Right atrium auricular region (tissue), 2 donors: ENCODE measurements around the gene SCNM1. TPM values are rescaled to one million over a fixed set of nuclear protein-coding genes. Genes with fewer than 3 reads are reported as not detected.

Experiments used
- DNase-seq: peaks from one replicate; pipeline ENCODE4 v3.0.0-alpha.2; 2019; ENCODE audit warnings: low spot score
- H3K27ac ChIP-seq, 2 donors: fragments of 200-600 bp; sonication (generic); 1 replicate in 1 of 2; 2 replicates in 1 of 2; pipeline ENCODE4 v1.5.1; 2016 to 2019
- H3K27me3 ChIP-seq, 2 donors: fragments of 200-600 bp; sonication (generic); one replicate each; pipeline versions ENCODE4 v1.5.1 to v1.6.0; 2017 to 2019
- H3K36me3 ChIP-seq: fragments of 200-600 bp; sonication (generic); one replicate; pipeline ENCODE4 v1.5.1; 2016
- H3K4me1 ChIP-seq, 2 donors: fragments of 200-600 bp; sonication (generic); one replicate each; pipeline versions ENCODE4 v1.5.1 to v1.6.0; 2017 to 2019
- H3K4me3 ChIP-seq, 2 donors: fragments of 200-600 bp; sonication (generic); 1 replicate in 1 of 2; 2 replicates in 1 of 2; pipeline ENCODE4 v1.5.1; 2017 to 2019; ENCODE audit warnings: mild to moderate bottlenecking in 1 of 2, moderate library complexity in 1 of 2
- H3K9me3 ChIP-seq, 2 donors: fragments of 200-600 bp; sonication (generic); one replicate each; pipeline ENCODE4 v1.5.1; 2019
- total RNA-seq, 2 donors: library from RNA; depleted of rRNA; stranded (reverse); fragments of >200 nt; gene quantifications; one replicate each; pipeline ENCODE4 v1.1.0, GENCODE V29; 2016
- TF ChIP-seq, protein P1 (sequence below), 2 donors: fragments of 200-600 bp; sonication (generic); IDR thresholded peaks; one replicate each; pipeline ENCODE4 v1.5.1; 2019; ENCODE audit warnings: antibody characterized with exemption in 2 of 2

SCNM1 gene
- total RNA-seq, 2 donors from 2014 or later = 14.4 to 14.7 TPM

DNA sequence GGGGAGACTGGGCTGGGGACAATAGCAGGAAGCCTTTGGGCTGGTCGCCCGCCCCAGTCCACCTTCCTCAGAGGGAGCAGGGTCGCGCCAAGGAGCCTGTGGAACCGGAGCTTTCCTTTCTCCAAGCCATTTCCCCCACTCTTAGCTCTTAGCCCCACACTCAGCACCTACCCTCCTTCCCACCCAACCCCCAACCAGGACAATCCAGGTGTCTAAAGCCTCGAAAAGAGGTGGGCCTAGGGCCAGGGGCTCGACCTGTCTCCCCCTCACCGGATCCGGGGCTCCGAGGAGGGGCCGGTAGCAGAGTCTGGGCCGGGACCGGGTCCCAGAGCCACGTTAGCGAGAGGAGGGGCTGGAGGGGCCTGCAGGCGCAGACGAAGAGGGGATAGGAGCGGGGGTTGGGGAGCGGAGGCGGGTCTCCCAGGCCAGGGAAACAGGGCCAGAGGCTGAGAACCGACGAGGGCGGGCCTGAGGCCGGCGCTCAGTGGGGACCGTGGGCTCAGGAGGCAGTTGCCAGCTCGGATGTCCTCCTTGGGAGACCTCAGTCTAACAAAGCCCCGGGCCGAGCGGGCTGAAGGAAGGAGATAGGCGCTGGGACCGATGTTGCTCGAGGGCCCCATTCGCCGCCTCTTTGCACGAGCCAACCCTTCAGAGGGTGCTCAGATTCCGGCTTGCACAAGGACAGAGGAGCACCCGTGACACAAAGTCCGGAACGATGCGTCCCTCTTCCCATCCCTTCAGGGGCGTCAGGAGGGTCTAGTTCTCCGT, 20.5 kb upstream of the SCNM1 start:
- H3K4me1 ChIP-seq = peaks cover 0 to 50% of the 10 kb centered on the region in 2 donors
- TF ChIP-seq, protein P1, sequence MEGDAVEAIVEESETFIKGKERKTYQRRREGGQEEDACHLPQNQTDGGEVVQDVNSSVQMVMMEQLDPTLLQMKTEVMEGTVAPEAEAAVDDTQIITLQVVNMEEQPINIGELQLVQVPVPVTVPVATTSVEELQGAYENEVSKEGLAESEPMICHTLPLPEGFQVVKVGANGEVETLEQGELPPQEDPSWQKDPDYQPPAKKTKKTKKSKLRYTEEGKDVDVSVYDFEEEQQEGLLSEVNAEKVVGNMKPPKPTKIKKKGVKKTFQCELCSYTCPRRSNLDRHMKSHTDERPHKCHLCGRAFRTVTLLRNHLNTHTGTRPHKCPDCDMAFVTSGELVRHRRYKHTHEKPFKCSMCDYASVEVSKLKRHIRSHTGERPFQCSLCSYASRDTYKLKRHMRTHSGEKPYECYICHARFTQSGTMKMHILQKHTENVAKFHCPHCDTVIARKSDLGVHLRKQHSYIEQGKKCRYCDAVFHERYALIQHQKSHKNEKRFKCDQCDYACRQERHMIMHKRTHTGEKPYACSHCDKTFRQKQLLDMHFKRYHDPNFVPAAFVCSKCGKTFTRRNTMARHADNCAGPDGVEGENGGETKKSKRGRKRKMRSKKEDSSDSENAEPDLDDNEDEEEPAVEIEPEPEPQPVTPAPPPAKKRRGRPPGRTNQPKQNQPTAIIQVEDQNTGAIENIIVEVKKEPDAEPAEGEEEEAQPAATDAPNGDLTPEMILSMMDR (IDR thresholded peaks at IDR 0.05) = no peak
- H3K27me3 ChIP-seq = no peaks in the 10 kb centered on the region
- H3K27ac ChIP-seq = peak overlapping the region; percentile 88 to 92
- H3K9me3 ChIP-seq = no peaks in the 10 kb centered on the region
- no peaks in the 10 kb centered on the region for H3K36me3 ChIP-seq
- no peak for DNase-seq
- peak overlapping the region; percentile 81 to 93 for H3K4me3 ChIP-seq

DNA sequence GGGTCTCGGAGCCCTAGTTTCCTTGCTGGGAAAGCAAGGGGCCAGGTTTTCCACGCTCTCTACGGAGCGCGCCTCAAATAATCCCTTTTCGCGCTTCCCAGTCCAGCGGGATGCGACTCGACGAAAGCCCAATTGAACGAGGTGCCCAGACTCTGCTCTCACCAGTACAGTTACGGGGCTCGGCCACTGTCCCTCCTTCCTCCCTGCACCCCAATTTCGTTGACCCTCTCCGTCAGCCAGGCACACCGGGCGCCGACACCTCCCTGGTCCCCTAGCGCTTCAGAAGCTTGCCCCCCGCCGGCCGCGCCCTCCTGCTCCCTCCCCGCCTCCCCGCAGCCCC, 19.9 kb upstream of the SCNM1 start:
- DNase-seq = no peak
- TF ChIP-seq, protein P1 (IDR thresholded peaks at IDR 0.05) = no peak
- H3K9me3 ChIP-seq = no peaks in the 10 kb centered on the region
- no peaks in the 10 kb centered on the region for H3K36me3 ChIP-seq
- peak overlapping the region; percentile 88 to 92 for H3K27ac ChIP-seq
- no peaks in the 10 kb centered on the region for H3K27me3 ChIP-seq
- peak overlapping the region; percentile 81 to 93 for H3K4me3 ChIP-seq
- peaks cover 0 to 50% of the 10 kb centered on the region in 2 donors for H3K4me1 ChIP-seq

DNA sequence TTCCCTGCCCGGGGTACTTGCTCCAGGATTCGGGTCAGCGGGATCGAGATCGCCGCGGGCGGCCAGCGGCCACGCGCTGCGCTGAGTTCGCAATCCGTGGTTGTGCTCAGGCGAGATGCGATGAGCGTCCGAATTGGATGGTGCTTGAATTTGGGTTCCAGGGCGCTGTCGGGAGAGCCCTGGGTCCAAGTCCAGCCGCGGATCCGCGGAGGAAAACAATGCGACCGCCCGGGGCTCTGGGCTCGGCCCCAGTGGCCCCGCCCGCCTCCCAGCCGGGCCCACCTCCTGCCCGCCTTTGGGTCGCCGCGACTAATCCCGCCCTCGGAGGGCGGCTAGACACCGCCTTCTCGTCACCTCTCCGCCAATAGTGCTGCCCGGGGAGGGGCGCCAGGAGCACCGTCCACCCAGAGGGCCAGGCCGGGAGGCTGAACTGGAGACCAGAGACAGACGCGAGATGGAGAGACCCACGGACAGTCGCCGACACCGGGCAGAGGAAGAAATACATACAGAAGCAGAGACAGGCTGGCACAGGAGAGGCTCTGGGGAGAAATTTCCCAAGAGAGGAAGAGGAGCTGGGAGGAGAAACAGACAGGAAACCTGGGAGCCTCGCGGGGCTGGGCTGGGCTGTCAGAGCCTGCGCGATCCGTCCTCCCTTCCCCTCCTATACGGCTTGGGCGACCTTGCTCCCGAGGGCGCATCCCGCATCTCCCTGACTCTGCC, 19.4 kb upstream of the SCNM1 start, which contains the start of gene SEMA6C:
Gene SEMA6C, minus strand, starts transcription at position 220 of the 720 bp plus-strand sequence. CDS start 4,010 bp downstream, outside the sequence.
- H3K27ac ChIP-seq = peak within 1 kb of the TSS; percentile 88 to 92
- H3K4me1 ChIP-seq = peaks cover 0 to 50% of the 10 kb centered on the region in 2 donors
- H3K9me3 ChIP-seq = no peaks in the 10 kb centered on the region
- no peaks in the 10 kb centered on the region for H3K36me3 ChIP-seq
- peak within 1 kb of the TSS; percentile 81 to 93 for H3K4me3 ChIP-seq
- DNase-seq = peak; percentile 94
- TF ChIP-seq, protein P1 (IDR thresholded peaks at IDR 0.05) = no peak
- no peaks in the 10 kb centered on the region for H3K27me3 ChIP-seq

DNA sequence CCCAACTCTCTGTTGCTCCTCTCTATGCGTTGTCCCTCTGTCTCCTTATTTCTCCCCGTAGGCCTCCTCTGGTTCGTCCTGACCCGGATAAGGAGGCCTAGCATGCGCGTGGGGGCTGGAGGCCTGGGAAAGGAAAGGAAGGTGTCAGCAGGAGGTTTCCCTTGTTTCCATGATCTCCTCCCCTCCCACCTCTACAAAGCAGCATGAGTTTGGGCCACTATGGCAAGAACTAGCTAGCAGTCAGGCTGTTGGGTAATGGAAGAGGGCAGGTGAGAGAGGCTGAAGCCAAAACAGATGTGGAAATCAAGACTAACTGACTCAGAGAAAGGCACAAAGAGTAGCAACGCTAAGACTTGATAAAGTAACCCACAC, 18.8 kb upstream of the SCNM1 start:
- TF ChIP-seq, protein P1 (IDR thresholded peaks at IDR 0.05) = no peak
- Histone ChIP-seq H3K4me1 (peaks cover 0 to 48% of the 10 kb centered on the region in 2 donors), H3K27ac (peak overlapping the region; percentile 88 to 92), H3K36me3 (no peaks in the 10 kb centered on the region), H3K9me3 (no peaks in the 10 kb centered on the region), H3K27me3 (no peaks in the 10 kb centered on the region), H3K4me3 (peak overlapping the region; percentile 81 to 93)
- no peak for DNase-seq

DNA sequence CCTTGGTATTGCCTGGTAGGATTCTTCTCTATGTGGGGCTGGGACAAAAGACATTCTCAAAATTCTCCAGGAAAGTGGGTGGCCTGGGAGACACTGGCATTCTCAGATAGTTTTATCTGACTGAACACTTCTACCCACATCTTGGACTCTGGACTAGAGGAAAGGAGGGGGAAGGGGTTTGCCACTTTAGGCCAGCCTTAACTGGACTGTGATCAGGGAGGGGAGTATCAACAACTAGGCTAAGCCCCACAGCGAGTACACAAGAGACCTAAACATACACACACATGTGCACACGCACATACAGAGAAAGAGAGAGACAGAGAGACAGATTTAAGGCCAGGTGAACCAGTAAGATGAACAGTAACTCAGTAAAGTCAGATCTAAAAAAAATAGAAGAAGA, 18.3 kb upstream of the SCNM1 start:
- TF ChIP-seq, protein P1 (IDR thresholded peaks at IDR 0.05) = no peak
- H3K9me3 ChIP-seq = no peaks in the 10 kb centered on the region
- DNase-seq = no peak
- peak overlapping the region; percentile 88 to 92 for H3K27ac ChIP-seq
- no peaks in the 10 kb centered on the region for H3K27me3 ChIP-seq
- H3K36me3 ChIP-seq = no peaks in the 10 kb centered on the region
- no peak overlapping the region for H3K4me3 ChIP-seq
- peaks cover 0 to 42% of the 10 kb centered on the region in 2 donors for H3K4me1 ChIP-seq
